Upper lobe of right lung (tissue), 1 donor: Measurements from ENCODE around the gene CARHSP1. TPM values are rescaled to one million over a fixed set of nuclear protein-coding genes. Genes with fewer than 3 reads are reported as not detected.

Source experiments
- ATAC-seq: fragments of 200-7000 bp; cut with Tn5 transposase; one replicate; pipeline ENCODE4 v1.9.1; 2020; ENCODE audit warnings: mild to moderate bottlenecking, moderate library complexity
- DNase-seq: peaks from one replicate; pipeline ENCODE4 v3.0.0-alpha.2; 2020
- H3K27ac ChIP-seq: fragments of 200-600 bp; one replicate; pipeline ENCODE4 v1.8.0; 2022
- H3K27me3 ChIP-seq: fragments of 200-600 bp; one replicate; pipeline ENCODE4 v1.8.0; 2022; ENCODE audit warnings: mild to moderate bottlenecking
- H3K36me3 ChIP-seq: fragments of 200-600 bp; one replicate; pipeline ENCODE4 v1.8.0; 2022
- H3K4me1 ChIP-seq: fragments of 200-600 bp; one replicate; pipeline ENCODE4 v1.8.0; 2022
- H3K4me3 ChIP-seq: fragments of 200-600 bp; one replicate; pipeline ENCODE4 v1.8.0; 2022; ENCODE audit warnings: mild to moderate bottlenecking
- H3K9me3 ChIP-seq: fragments of 200-600 bp; one replicate; pipeline ENCODE4 v1.8.0; 2022
- intact Hi-C: fragments of 100-400 bp; cut with DNase I; formaldehyde crosslinking; loops from one replicate; pipeline ENCODE4 v1.11.0; 2022
- total RNA-seq: library from RNA; stranded (reverse); fragmentation: NEBNext Ultra II Directional; extraction: Animal tissue kit (Norgen Biotek cat#: 25700); gene quantifications from one replicate; pipeline ENCODE4 v1.2.1, GENCODE V29; 2021
- TF ChIP-seq, protein P1 (sequence below): fragments of 200-600 bp; IDR thresholded peaks from one replicate; pipeline ENCODE4 v1.8.0; 2022; ENCODE audit warnings: antibody characterized with exemption
- donor health status: DM: no; HTN: yes; CAD: no; lungs with severe emphysema.

Gene CARHSP1
- total RNA-seq, 1 donor from 2014 or later, result 103 TPM

DNA sequence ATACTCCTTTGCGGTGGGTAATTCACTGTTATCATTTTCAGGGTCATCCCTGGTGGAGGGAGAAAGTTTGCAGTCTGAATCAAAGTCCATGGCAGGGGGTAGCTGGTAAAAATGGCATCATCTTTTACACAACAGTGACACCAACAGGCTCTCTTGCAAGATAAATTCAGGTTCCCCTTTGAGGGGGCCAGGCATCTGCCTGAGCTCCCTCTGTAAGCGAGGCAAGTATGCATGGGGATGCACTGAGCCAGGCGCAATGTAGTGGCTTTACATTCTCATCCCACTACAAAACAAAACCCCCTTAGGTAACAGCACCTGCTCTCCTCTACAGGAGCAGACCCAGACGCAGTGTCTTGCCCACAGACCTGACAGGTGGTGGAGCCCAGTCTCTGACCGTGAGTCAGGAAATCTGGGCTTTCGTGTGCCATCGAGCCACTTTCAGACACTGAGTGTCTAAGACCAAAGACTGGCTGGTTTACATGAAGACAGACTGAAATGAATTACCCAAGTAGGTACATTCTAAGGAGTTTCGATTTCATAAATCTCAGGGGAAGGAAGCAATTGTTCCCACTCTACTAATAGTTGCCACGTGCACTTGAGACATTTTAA lies 31.0 kb upstream of the CARHSP1 start:
- Histone ChIP-seq H3K36me3 (peaks cover 100% of the 10 kb centered on the region), H3K27me3 (no peaks in the 10 kb centered on the region), H3K9me3 (no peaks in the 10 kb centered on the region), H3K4me3 (no peak overlapping the region), H3K4me1 (no peaks in the 10 kb centered on the region), H3K27ac (no peak overlapping the region)
- intact Hi-C loops, result no loop called here
- ATAC-seq (no peak), DNase-seq (no peak)
- TF ChIP-seq, protein P1, sequence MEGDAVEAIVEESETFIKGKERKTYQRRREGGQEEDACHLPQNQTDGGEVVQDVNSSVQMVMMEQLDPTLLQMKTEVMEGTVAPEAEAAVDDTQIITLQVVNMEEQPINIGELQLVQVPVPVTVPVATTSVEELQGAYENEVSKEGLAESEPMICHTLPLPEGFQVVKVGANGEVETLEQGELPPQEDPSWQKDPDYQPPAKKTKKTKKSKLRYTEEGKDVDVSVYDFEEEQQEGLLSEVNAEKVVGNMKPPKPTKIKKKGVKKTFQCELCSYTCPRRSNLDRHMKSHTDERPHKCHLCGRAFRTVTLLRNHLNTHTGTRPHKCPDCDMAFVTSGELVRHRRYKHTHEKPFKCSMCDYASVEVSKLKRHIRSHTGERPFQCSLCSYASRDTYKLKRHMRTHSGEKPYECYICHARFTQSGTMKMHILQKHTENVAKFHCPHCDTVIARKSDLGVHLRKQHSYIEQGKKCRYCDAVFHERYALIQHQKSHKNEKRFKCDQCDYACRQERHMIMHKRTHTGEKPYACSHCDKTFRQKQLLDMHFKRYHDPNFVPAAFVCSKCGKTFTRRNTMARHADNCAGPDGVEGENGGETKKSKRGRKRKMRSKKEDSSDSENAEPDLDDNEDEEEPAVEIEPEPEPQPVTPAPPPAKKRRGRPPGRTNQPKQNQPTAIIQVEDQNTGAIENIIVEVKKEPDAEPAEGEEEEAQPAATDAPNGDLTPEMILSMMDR, result no peak

GRCh38 chr16:8898660-8899318 lies 30.0 kb upstream of the CARHSP1 start:
- no peak overlapping the region for H3K27ac ChIP-seq
- no peaks in the 10 kb centered on the region for H3K27me3 ChIP-seq
- DNase-seq (no peak), ATAC-seq (no peak)
- no peaks in the 10 kb centered on the region for H3K9me3 ChIP-seq
- H3K4me1 ChIP-seq, result no peaks in the 10 kb centered on the region
- H3K4me3 ChIP-seq, result no peak overlapping the region
- TF ChIP-seq, protein P1, result no peak
- H3K36me3 ChIP-seq, result peaks cover 100% of the 10 kb centered on the region
- intact Hi-C loops, result no loop called here

- ATAC-seq, result no peak
- Histone ChIP-seq H3K27ac (no peak overlapping the region), H3K36me3 (peaks cover 97% of the 10 kb centered on the region), H3K4me1 (no peaks in the 10 kb centered on the region), H3K4me3 (no peak overlapping the region), H3K27me3 (no peaks in the 10 kb centered on the region), H3K9me3 (no peaks in the 10 kb centered on the region)
- TF ChIP-seq, protein P1, result no peak
- intact Hi-C loops, result loop anchor here (5.0 kb wide), 1 partner anchor 238 kb away; no protein-coding TSS in a partner anchor
- peak; percentile 34 for DNase-seq
These were observed 26.0 kb upstream of the CARHSP1 start for GRCh38 chr16:8894736-8895334.

DNA sequence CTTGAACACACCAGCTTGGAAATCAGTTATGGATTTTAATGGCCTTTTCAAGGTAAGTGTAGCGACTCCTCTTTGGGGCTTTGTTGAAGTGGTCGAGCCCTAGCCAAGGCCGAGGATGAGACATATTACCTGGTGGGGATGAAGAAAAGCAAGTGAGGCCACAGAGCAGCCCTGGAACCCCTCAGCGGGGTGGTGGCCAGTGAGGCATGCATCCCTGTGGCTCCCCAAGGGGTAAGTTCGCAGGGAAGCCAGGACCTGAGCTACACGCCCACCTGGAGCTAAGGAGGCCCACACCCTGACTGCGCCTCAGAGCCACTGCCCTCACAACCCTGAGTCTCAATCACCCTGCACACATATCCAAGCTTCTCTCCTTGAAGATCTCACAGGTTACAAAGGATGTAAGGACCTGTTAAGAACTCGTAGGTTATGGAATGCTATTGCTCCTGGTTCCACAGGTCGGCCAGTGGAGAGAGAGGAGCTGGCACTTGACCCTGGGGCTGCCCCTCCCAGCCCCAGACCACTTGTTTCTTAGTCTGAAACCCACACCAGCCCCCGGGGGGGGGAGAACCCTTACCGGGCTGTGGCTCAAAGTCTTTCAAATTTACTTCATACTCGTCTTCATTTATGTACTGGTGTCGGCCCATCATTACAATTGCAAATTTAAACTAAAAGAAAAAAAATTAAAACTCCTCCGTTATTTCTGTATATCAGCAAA lies 25.3 kb upstream of the CARHSP1 start:
- TF ChIP-seq, protein P1, result no peak
- ATAC-seq (no peak), DNase-seq (peak; percentile 31)
- no peak overlapping the region for H3K27ac ChIP-seq
- H3K27me3 ChIP-seq, result no peaks in the 10 kb centered on the region
- intact Hi-C loops, result loop anchor here (5.0 kb wide), 1 partner anchor 237 kb away; no protein-coding TSS in a partner anchor
- H3K9me3 ChIP-seq, result no peaks in the 10 kb centered on the region
- peaks cover 94% of the 10 kb centered on the region for H3K36me3 ChIP-seq
- no peaks in the 10 kb centered on the region for H3K4me1 ChIP-seq
- H3K4me3 ChIP-seq, result no peak overlapping the region

DNA sequence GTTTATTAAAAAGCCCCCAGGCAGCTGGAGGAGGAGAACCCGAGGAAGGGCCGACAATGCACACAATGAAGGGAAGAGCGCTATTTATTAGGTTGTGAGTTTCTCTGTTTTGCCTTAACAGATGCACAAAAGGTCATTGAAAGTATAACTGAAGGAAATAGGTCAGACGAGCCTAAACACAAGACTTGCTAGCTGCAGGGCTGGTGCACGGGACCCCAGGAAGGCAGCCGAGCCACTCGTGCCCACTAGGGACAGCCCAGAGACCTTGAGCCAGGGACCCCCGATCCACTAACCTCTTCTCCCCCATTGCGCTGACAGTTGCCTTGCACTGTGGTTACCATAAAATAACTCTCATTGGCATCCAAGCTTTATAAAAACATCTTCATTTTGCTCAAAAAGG lies 24.6 kb upstream of the CARHSP1 start:
- no peaks in the 10 kb centered on the region for H3K4me1 ChIP-seq

More for the DNA sequence above, 24.6 kb upstream of the CARHSP1 start:
- intact Hi-C loops, result loop anchor here (5.0 kb wide), 1 partner anchor 236 kb away; no protein-coding TSS in a partner anchor
- TF ChIP-seq, protein P1, result no peak
- ATAC-seq (no peak), DNase-seq (peak; percentile 37)
- Histone ChIP-seq H3K4me3 (no peak overlapping the region), H3K9me3 (no peaks in the 10 kb centered on the region), H3K27ac (no peak overlapping the region), H3K36me3 (peaks cover 87% of the 10 kb centered on the region), H3K27me3 (no peaks in the 10 kb centered on the region)
